B cell (primary cell): ENCODE measurements around the gene SLC38A6.

ENCODE experiments used
- CTCF ChIP-seq: fragments of 200-600 bp; IDR thresholded peaks from one replicate; pipeline ENCODE4 v1.8.0; 2022; ENCODE audit warnings: antibody characterized with exemption, mild to moderate bottlenecking
- EZH2 ChIP-seq: IDR thresholded peaks from 2 replicates; pipeline ENCODE4 v1.6.1; 2012; ENCODE audit warnings: borderline replicate concordance, low read depth, mild to moderate bottlenecking, moderate library complexity, low read length; ENCODE audit not compliant: insufficient read depth, poor library complexity, severe bottlenecking

- TF ChIP-seq CTCF: no peak
- TF ChIP-seq EZH2: no peak
Observed at GRCh38 chr14:61089126-61089750, 108.2 kb downstream of the SLC38A6 start.
